Activated naive CD4-positive, alpha-beta T cell treated with anti-CD3 and anti-CD28 coated beads, Interleukin-2, amount 50 U/mL, for 16 hours (primary cell): ENCODE results near the gene SEC14L6.

ENCODE experiments used
- DNase-seq: peaks from one replicate; pipeline ENCODE4 v3.0.0-alpha.2; 2020

Gene SEC14L6

GRCh38 chr22:30531651-30532608 lies 14.6 kb downstream of the SEC14L6 start:
- no peak for DNase-seq

GRCh38 chr22:30526656-30527055 lies 19.9 kb downstream of the SEC14L6 start:
- DNase-seq, result no peak

- no peak for DNase-seq
Observed at GRCh38 chr22:30523646-30524489, 22.7 kb downstream of the SEC14L6 start.

- no peak for DNase-seq
Observed at GRCh38 chr22:30521368-30522156, 25.0 kb downstream of the SEC14L6 start.

GRCh38 chr22:30519842-30520425 lies 26.6 kb downstream of the SEC14L6 start:
- DNase-seq, result no peak

- DNase-seq, result no peak
Observed at GRCh38 chr22:30516731-30517130, 29.8 kb downstream of the SEC14L6 start.

- no peak for DNase-seq
Observed at GRCh38 chr22:30516273-30516672, 30.3 kb downstream of the SEC14L6 start.

GRCh38 chr22:30514252-30514651 lies 32.3 kb downstream of the SEC14L6 start:
- DNase-seq, result no peak

GRCh38 chr22:30513462-30513861 lies 33.1 kb downstream of the SEC14L6 start:
- DNase-seq, result no peak

- no peak for DNase-seq
Observed at GRCh38 chr22:30511911-30512310, 34.6 kb downstream of the SEC14L6 start.

GRCh38 chr22:30511109-30511508 lies 35.4 kb downstream of the SEC14L6 start:
- no peak for DNase-seq

- DNase-seq, result no peak
Observed at GRCh38 chr22:30508216-30508615, 38.3 kb downstream of the SEC14L6 start.

GRCh38 chr22:30507670-30508069 lies 38.9 kb downstream of the SEC14L6 start:
- no peak for DNase-seq

- no peak for DNase-seq
Observed at GRCh38 chr22:30506507-30506968, 40.0 kb downstream of the SEC14L6 start.

- no peak for DNase-seq
Observed at GRCh38 chr22:30503551-30503950, 43.0 kb downstream of the SEC14L6 start.

GRCh38 chr22:30502911-30503310 lies 43.6 kb downstream of the SEC14L6 start:
- no peak for DNase-seq

GRCh38 chr22:30502153-30502552 lies 44.4 kb downstream of the SEC14L6 start:
- DNase-seq, result no peak

GRCh38 chr22:30500628-30501027 lies 45.9 kb downstream of the SEC14L6 start:
- DNase-seq, result no peak

GRCh38 chr22:30497466-30498150 lies 48.9 kb downstream of the SEC14L6 start:
- DNase-seq, result no peak

- no peak for DNase-seq
Observed at GRCh38 chr22:30495041-30495784, 51.3 kb downstream of the SEC14L6 start.

- DNase-seq, result no peak
Observed at GRCh38 chr22:30492144-30492543, 54.4 kb downstream of the SEC14L6 start.
